Peyer's patch (tissue), 4 donors: ENCODE measurements around the gene ATOSA. TPM values are rescaled to one million over a fixed set of nuclear protein-coding genes. Genes with fewer than 3 reads are reported as not detected.
A peak's percentile ranks its signal among the peaks of the same experiment; 100 is the strongest.

Experiments
- DNase-seq, 3 donors: peaks; one replicate each; pipeline ENCODE4 v3.0.0-alpha.2; 2017 to 2019
- H3K27ac ChIP-seq, 4 donors: fragments of 200-600 bp; sonication (generic); one replicate each; pipeline ENCODE4 v1.5.1; 2016 to 2019
- H3K27me3 ChIP-seq, 2 donors: fragments of 200-600 bp; sonication (generic); one replicate each; pipeline ENCODE4 v1.5.1; 2019
- H3K36me3 ChIP-seq, 3 donors: fragments of 200-600 bp; sonication (generic); one replicate each; pipeline ENCODE4 v1.5.1; 2016 to 2019
- H3K4me1 ChIP-seq, 4 donors: fragments of 200-600 bp; sonication (generic); one replicate each; pipeline ENCODE4 v1.5.1; 2016 to 2019
- H3K4me3 ChIP-seq, 4 donors: fragments of 200-600 bp; sonication (generic); 1 replicate in 3 of 4; 2 replicates in 1 of 4; pipeline ENCODE4 v1.5.1; 2016 to 2019; ENCODE audit warnings: mild to moderate bottlenecking in 1 of 4
- H3K9me3 ChIP-seq, 4 donors: fragments of 200-600 bp; sonication (generic); one replicate each; pipeline ENCODE4 v1.5.1; 2016 to 2019; ENCODE audit warnings: mild to moderate bottlenecking in 1 of 4
- CTCF ChIP-seq, 6 experiments: fragments of 450-650 bp in 4 of 6; fragments of 200-600 bp in 2 of 6; sonication (generic) in 1 of 6; IDR thresholded peaks; one replicate each; pipeline ENCODE4 v1.5.1; 2017 to 2019; ENCODE audit warnings: antibody characterized with exemption in 6 of 6, mild to moderate bottlenecking in 3 of 6, moderate library complexity in 1 of 6
- POLR2A ChIP-seq, 2 donors: fragments of 450-650 bp; IDR thresholded peaks; one replicate each; pipeline ENCODE4 v1.5.1; 2017; ENCODE audit warnings: antibody characterized with exemption in 2 of 2, mild to moderate bottlenecking in 2 of 2, moderate library complexity in 2 of 2
- total RNA-seq, 4 donors: library from RNA; depleted of rRNA; stranded (reverse); fragments of >200 nt; gene quantifications; one replicate each; pipeline ENCODE4 v1.1.0, GENCODE V29; 2016

The ATOSA gene
- total RNA-seq, 4 donors from 2014 or later = 55.5 to 128 (median 69.4) TPM

- Histone ChIP-seq H3K4me3 (no peak overlapping the region), H3K36me3 (no peaks in the 10 kb centered on the region), H3K27me3 (no peaks in the 10 kb centered on the region), H3K27ac (peak overlapping the region; percentile 9 to 99 (median 64)), H3K9me3 (no peaks in the 10 kb centered on the region), H3K4me1 (no peaks in the 10 kb centered on the region)
- TF ChIP-seq POLR2A (IDR thresholded peaks at IDR 0.05) (no peak), CTCF (IDR thresholded peaks at IDR 0.05) (no peak)
- DNase-seq = no peak
Observed at GRCh38 chr15:52682781-52683180, 3.6 kb upstream of the ATOSA start.

- peaks cover 0 to 4% (median 1%) of the 10 kb centered on the region in 4 donors for H3K4me1 ChIP-seq
- H3K27ac ChIP-seq = peak overlapping the region in 3 of 4 donors; percentile 29 to 99 (median 98)
- H3K4me3 ChIP-seq = no peak overlapping the region
- TF ChIP-seq CTCF (IDR thresholded peaks at IDR 0.05) = no peak
- H3K27me3 ChIP-seq = no peaks in the 10 kb centered on the region
- H3K36me3 ChIP-seq = no peaks in the 10 kb centered on the region
- H3K9me3 ChIP-seq = no peaks in the 10 kb centered on the region
- no peak for DNase-seq
Observed at GRCh38 chr15:52682200-52682599, 3.0 kb upstream of the ATOSA start.

DNA sequence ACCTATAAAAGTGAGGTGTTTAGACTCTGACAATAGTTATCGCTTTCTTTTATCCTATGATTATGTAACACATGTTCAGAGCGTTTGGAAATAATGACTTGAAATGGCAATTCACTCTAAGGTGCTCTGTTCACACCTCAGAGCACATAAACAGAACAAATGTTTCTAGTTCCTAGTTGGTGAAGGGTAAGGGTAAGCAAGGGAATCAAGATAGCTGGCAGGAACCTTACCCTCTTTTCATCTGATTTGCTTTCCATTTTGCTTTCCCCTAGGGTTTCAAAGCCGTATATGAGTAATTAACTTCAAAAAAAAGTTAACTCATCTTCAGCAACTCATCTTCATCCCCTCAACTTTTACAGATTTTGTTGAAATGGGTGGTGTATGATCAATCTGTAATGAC, 2.3 kb upstream of the ATOSA start:
- peaks cover 0 to 12% (median 5%) of the 10 kb centered on the region in 4 donors for H3K4me1 ChIP-seq
- H3K9me3 ChIP-seq = no peaks in the 10 kb centered on the region
- peak overlapping the region in 2 of 4 donors; percentile 98 to 99 for H3K27ac ChIP-seq
- TF ChIP-seq CTCF (IDR thresholded peaks at IDR 0.05) = no peak
- TF ChIP-seq POLR2A (IDR thresholded peaks at IDR 0.05) = no peak
- H3K36me3 ChIP-seq = no peaks in the 10 kb centered on the region
- H3K4me3 ChIP-seq = no peak overlapping the region
- H3K27me3 ChIP-seq = no peaks in the 10 kb centered on the region
- no peak for DNase-seq

GRCh38 chr15:52680761-52681160, 1.6 kb upstream of the ATOSA start:
- peaks cover 0 to 14% (median 6%) of the 10 kb centered on the region in 4 donors for H3K4me1 ChIP-seq
- peaks cover 0 to 2% (median 0%) of the 10 kb centered on the region in 3 donors for H3K36me3 ChIP-seq
- no peak overlapping the region for H3K4me3 ChIP-seq
- H3K9me3 ChIP-seq = no peaks in the 10 kb centered on the region
- H3K27ac ChIP-seq = peak overlapping the region in 2 of 4 donors; percentile 98 to 99
- no peaks in the 10 kb centered on the region for H3K27me3 ChIP-seq
- TF ChIP-seq POLR2A (IDR thresholded peaks at IDR 0.05) = no peak
- no peak for TF ChIP-seq CTCF (IDR thresholded peaks at IDR 0.05)
- no peak for DNase-seq

- Histone ChIP-seq H3K4me1 (peaks cover 0 to 20% (median 6%) of the 10 kb centered on the region in 4 donors), H3K36me3 (peaks cover 0 to 9% (median 0%) of the 10 kb centered on the region in 3 donors), H3K4me3 (peak overlapping the region; percentile 80 to 96 (median 89)), H3K27me3 (no peaks in the 10 kb centered on the region), H3K9me3 (no peaks in the 10 kb centered on the region), H3K27ac (peak overlapping the region; percentile 96 to 99 (median 98))
- no peak for DNase-seq
- TF ChIP-seq POLR2A (IDR thresholded peaks at IDR 0.05) = no peak
- TF ChIP-seq CTCF (IDR thresholded peaks at IDR 0.05) = no peak
Observed at GRCh38 chr15:52680041-52680391, 828 bp upstream of the ATOSA start.
